HG03045 (cell line): ENCODE data around the gene SMG1.
A peak's percentile ranks its signal among the peaks of the same experiment; 100 is the strongest.
"Not testable (repeated sequence)": the region's sequence is repeated elsewhere in the genome, so short reads cannot be mapped to it uniquely, and the experiment has no call there.

Experiments used
- ATAC-seq: cut with Tn5 transposase; IDR thresholded peaks from one replicate; pipeline ENCODE4 v1.9.1; 2021; ENCODE audit warnings: mild to moderate bottlenecking, moderate library complexity; ENCODE audit not compliant: unreplicated experiment

SMG1 gene

DNA sequence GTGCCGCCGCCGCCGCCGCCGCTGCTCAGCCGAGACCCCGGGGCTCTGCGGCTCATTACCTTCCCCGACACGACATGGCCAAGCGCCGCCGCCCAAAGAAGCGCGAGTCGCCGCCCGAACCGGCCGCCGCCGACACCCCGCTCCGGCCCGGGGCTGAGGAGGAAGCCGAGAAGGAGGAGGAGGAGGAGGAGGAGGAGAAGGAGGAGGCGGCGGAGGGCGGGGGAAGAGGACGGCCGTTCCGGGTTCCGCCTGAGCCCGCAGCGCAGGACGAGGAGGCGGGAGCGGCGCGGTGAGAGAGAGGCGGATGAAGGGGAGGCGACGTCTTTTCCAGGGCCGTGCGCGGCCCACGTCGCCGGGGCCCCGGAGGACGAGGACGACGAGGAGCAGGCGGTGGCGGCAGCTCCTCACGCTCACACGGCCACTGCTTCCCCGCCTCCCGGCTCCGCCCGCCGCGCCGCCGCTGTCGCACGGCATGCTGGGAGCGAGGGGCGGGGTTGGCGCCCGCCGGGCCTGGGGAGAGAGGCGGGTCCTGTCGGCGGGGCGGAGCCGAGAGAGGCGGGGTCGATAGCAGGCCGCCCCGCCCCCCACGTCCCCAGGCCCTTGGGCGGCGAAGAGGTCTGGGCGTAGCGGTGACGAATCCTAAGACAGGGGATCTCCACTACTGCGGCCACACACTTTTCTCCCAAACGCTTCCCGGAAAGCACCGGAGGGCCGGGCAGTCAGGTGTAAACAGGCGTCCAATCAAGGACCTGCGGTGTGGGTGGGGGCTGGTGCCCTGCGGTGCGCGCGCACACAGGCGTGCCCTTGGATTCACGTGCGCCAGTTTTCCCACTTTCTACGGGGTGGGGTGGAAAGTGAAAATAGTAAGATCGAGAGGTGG, at the start of gene SMG1:
TSS of gene SMG1 (minus strand) at position 423 of the 880 bp plus-strand sequence. CDS start at position 56, 367 bp downstream.
- ATAC-seq: peak; percentile 89

DNA sequence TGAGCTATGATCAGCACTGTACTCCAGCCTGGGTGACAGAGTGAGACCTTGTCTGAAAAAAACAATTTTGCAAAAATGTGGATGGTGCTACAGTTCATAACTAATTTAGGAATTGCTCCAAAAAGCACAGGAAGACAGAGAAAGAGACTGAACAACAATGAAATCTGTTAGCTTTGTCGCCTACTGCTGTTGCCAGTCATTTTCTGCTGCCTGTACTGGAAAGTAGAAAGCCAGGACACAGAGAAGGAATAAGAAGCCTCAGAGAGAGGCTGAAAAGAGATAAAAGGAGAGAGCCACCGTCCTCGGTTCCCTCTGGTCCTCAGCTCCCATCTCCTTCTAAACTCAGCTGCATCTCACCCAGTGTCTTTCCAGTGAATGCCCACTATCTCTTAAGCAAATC, 48.9 kb upstream of the SMG1 start:
- no peak for ATAC-seq

DNA sequence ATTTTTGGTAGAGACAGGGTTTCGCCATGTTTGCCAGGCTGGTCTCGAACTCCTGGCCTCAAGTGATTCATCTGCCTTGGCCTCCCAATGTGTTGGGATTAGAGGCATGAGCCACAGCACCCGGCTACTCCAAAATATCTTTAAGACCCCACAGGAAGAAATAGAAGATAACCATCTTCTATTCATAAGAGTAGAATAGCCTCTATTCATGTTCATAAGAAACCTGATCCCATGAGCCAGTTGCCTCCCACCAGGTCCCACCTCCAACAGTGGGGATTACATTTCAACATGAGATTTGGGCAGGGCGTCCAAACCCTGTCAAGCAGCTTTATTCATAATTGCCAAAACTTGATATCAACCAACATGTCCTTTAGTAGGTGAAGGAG, 43.6 kb upstream of the SMG1 start:
- ATAC-seq: no peak

DNA sequence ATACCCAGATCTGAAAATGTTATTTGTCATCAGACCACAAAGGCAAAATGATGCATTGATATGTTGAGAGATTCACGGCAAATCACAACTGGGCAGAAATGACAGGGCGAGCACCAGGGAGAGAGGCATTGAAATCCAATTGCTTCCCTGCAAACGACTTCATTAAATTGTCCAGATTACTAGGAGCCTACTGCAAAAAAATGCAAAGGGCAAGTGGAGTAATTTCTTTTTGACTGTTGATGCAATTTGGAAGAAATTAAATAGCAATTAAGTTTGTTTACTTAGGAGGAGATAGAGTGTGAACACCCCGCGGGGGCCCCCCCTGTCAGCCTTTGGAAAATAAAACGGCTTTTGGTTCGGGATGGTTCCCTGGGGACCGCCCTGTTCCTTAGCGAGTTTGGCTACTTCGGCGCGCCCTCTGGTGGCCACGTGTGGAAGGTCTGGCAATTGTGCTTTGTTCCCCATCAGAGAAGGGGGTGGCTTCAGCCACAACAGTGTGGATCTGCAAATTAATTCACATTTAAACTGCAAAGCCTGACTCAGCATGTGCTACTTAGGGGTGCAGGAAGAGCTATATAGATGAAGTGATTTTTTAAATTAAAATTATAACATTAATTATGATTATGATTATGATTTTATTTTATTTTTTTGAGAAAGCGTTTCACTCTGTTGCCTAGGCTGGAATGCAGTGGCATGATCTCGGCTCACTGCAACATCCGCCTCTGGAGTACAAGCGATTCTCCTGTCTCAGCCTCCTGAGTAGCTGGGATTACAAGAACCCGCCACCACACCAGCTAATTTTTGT, 43.0 kb upstream of the SMG1 start:
- no peak for ATAC-seq

DNA sequence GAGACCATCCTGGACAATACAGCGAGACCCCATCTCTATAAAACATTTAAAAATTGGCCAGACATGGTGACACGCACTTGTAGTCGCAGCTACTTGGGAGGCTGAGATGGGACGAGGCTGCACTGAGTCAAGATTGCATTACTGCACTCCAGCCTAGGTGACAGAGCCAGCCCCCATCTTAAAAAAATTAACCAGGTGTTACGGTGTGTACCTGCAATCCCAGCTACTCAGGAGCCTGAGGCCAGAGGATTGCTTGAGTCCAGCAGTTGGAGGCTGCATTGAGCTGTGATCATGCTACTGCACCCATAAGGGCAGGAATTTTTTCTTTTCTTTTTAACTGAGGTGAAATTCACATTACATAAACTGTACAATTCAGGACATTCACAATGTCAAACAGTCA, 40.6 kb upstream of the SMG1 start:
- ATAC-seq: no peak

DNA sequence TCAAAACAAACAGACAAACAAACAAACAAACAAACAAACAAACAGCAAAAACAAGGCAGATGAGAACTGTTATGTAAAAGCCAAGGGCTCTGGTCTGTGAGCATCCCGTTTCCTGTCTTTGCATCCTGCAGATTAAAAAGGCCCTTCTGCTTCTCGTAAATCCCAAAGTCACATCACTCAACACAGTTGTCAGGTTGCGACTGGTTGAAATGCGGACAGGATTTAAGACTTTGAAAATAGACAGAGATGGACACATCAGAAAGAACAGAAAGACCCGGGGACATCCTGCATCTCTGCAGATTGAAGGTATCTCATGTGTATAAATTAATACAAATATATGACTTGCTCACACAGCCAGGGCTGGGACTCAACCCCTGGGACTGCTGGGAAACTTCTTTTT, 39.3 kb upstream of the SMG1 start:
- no peak for ATAC-seq

DNA sequence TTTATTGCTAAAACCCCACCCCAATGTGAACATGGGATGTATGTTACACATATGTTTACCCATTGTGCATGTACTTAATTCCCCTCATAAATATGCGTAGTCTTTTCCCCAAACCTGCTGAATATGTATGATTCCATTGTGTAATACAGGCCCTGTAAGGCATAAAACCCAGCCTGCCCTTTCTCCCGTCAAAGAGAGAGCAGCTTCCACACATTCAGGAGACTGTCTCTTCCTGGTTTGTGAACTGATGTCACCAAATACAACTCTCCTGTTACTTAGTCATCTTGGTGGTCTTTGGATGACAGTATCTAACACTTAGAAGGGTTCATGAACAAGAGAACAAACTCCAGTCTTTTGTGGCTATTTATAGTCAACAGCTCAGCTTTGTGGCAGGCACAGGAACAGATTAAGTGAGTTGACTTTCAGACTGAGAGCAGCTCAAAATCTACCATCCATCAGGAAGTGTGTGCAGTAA, 32.9 kb upstream of the SMG1 start:
- no peak for ATAC-seq

DNA sequence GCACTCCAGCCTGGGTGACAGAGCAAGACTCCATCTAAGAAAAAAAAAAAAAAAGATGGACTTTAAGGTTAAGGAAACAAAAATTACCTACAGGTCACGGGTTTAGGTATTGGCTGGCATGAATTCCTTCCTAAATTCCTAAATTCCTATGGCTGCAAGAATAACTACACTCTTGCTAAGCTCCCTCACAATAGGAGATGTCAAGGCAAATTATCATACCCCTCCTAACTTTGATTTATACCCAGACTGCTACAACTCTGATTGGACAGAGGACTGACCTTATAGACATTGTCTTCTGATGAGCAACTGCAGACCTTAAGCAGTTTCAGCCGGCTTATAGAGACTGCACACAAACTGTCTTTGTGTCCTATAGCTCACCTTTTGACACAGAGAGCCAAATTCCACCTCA, 32.4 kb upstream of the SMG1 start:
- ATAC-seq: no peak

DNA sequence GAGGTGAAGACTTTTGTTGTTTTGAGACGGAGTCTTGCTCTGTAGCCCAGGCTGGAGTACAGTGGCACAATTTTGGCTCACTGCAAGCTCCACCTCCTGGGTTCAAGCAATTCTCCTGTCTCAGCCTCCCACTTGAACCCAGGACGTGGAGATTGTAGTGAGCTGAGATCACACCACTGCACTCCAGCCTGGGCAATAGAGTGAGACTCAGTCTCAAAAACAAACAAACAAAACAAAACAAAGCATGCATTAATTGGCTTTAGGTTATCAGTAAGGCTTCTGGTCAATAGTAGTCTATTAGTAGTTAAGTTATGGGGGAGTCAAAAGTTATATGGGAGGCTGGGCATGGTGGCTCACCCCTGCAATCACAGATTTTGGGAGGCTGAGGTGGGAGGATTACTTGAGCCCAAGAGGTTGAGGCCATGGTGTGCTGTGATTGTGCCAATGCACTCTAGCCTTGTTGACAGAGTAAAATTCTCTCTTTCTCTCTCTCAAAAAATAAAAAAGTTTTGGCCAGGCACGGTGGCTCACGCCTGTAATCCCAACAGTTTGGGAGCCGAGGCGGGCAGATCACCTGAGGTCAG, 30.5 kb upstream of the SMG1 start:
- ATAC-seq: not testable (repeated sequence)

DNA sequence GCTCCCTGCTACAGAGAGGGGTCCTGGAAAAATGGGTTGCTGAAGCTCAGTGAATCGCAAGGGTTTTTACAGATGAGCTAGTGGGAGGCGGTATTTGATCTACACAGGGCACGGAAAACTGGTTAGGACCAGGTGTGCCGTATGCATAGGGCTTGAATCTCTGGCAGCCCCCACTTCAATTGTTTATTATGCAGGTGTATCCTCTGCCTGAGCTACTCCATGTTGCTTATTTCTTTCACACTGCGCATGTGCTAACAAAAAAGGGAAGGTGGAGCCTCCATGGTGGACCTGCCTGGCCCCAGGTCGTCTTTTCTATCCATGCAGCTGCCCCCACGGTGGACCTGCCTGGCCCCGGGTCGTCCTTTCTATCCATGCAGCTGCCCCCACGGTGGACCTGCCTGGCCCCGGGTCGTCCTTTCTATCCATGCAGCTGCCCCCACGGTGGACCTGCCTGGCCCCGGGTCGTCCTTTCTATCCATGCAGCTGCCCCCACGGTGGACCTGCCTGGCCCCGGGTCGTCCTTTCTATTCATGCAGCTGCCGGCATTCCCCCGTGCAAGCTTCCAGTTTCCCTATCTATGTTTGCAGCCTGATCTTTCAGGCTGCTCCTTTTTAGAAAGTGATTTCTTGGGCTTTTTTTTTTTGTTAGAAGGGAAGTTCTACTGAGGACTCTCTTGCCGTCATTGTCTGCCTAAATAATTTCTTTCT, 29.8 kb upstream of the SMG1 start:
- ATAC-seq: not testable (repeated sequence)

DNA sequence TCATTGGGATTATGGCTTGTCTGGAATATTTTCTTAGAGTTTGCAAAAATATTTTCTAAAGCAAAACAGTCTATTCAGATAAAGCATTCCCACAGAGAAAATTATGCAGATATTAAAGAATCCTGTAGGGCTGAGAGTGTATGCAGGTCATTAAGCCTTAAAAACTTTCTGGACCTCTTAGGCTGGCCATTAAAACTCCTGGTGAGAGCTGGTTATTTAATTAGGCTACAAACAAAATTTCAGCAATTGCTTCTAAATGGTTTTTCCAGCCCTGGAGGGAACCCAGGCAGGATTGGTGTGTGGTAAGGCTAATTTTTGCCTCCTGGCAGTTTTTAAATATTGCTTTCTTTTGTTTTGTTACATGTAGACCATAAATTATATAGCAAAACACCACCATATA, 27.3 kb upstream of the SMG1 start:
- no peak for ATAC-seq

DNA sequence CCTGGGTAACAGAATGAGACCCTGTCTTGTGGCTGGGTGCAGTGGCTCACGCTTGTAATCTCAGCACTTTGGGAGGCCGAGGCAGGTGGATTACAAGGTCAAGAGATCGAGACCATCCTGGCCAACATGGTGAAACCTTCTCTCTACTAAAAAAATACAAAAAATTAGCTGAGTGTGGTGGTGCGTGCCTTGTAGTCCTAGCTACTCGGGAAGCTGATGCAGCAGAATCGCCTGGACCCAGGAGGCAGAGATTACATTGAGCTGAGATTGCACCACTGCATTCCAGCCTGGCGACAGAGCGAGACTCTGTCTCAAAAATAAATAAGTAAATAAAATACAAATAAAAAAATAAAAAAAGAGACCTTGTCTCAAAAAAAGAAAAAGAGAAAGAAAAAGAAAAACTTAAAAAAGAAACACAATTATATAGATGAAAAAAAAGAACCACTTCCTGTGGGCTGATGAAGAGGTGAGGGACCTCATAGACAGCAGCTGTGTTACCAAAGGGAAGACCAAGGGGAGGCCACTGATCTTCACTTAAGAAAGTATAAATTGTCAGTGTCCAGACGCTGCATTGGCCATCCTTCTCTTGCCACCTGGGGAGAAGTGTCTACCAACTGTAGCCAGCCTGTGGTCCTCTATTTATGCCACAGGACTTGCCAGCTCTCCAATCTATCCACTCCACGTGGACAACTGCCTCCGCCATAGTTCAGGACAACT, 24.4 kb upstream of the SMG1 start:
- no peak for ATAC-seq

DNA sequence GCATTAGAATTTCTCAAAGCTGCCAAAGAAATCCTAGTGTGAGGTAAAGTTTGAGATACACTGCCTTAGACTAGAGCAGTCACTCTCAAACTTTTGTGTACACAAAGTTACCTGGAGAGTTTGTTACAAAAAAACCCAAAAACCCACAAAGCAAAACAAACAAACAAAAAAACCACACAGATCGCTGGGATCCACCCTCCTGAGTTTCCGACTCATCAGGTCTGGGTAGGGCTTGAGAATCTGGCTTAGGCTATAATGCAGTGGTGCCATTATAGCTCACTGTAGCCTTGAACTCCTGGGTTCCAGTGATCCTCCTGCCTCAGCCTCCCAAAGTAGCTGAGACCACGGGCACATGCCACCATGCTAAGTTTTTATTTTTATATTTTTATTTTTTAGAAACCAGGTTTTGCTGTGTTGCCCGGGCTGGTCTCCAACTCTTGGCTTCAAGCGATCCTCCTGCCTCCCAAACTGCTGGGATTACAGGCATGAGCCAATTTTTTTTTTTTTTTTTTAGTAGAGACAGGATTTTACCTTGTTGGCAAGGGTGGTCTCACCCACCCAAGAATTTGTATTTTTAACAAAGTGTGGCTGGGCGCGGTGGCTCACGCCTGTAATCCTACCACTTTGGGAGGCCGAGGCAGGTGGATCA, 22.3 kb upstream of the SMG1 start:
- ATAC-seq: no peak

DNA sequence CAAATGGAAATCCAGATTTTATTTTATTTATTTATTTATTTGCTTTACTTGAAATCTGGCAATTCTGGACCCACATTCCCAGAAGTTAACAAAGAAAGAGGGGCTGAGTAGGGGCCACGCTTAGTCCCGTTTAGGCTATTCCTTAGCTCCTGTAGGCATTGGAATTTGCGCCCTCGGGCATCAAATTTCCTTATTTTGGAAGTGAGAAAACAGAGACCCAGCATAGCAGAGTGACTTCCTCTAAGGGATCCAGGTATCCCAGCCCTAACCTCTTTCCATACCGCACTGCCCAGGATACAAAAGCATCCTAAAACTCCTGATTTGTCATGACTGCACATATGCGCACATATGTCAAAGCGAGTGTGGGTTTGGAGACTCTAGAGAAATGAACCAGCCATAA, 19.0 kb upstream of the SMG1 start:
- ATAC-seq: no peak

DNA sequence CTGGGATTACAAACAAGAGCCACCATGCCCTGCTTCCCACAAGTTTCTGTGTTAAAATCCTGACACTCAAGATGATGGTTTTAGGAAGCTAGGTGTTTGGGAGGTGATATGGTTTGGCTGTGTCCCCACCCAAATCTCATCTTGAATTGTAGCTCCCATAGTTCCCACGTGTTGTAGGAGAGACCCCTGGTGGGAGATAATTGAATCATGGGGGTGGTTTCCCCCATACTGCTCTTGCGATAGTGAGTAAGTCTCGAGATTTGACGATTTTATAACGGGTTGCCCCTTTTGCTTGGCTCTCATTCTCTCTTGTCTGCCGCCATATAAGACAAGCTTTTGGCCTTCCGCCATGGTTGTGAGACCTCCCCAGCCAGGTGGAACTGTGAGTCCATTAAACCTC, 17.2 kb upstream of the SMG1 start:
- ATAC-seq: no peak

DNA sequence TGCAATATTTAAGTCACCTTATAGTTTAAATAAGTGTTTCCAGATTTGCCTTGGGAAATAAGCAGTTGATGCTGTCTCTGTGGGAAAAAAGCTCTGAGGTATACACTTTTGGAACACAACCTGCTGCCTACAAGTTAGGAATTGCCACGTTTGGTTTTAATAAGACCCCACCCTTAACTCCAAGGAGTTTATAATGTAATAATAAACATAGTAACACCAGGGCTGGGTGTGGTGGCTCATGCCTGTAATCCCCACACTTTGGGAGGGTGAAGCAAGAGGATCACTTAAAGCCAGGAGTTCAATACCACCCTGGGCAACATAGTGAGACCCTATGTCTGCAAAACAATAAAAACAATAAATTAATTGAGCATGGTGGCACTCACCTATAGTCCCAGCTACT, 15.9 kb upstream of the SMG1 start:
- ATAC-seq: no peak

DNA sequence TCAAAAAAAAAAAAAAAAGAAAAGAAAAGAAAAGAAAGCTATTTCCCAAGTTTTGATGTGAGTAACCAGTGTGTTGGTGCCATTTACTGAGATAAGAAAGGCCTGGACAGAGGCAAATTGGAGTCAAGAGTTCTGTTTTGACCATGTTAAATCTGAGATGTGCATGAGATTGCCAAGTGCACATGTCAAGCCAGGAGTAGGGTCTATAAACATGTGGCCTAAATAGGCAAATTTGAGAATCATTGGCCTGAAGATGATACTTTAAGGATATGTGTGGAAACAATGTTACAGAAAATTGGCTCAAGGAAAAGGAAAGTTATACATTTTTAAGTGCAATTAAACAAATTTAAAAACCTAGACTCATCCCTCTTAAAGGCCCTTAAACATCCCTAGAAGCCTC, 15.3 kb upstream of the SMG1 start:
- ATAC-seq: no peak

DNA sequence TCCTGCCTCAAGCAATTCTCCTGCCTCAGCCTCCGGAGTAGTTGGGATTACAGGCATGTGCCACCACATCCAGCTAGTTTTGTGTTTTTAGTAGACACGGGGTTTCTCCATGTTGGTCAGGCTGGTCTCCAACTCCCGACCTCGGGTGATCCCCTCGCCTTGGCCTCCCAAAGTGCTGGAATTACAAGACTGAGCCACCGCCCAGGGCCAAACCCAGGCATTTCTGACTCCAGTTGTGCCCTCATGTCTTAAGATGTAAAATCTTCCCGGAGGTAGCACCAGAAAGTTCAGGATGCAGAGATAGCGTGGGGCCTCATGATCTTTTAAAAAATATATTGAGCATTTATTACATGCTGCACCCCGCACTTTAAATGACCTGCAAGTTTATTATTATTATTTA, 12.8 kb upstream of the SMG1 start:
- ATAC-seq: no peak

DNA sequence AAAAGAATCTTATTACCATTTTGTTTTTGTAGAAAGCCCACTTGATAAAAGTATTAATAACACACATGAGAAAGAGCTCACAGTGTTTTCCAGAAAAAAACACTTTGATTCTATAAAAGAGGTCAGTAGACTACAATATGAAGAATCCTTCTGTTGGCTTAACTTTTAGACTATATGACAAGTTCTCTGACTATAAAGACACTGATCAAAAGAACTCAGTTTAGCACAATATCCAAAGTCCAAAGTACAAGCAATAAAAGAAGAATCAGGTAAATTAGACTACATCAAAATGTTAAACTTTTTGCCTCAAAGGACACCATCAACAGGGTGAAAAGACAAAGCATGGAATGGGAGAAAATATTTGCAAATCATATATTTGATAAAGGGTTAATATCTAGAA, 11.2 kb upstream of the SMG1 start:
- no peak for ATAC-seq
